Bronchial epithelial cell (primary cell): ENCODE results near the gene KIAA0232. TPM values are rescaled to one million over a fixed set of nuclear protein-coding genes. Genes with fewer than 3 reads are reported as not detected.

ENCODE experiments used
- DNase-seq: peaks from one replicate; pipeline ENCODE4 v3.0.0-alpha.2; 2010; ENCODE audit warnings: low read depth
- FAIRE-seq: peaks from 2 replicates; lab custom pipeline; 2011; peaks lifted over from hg19 to GRCh38; lab: Jason Lieb, UNC
- H3K27me3 ChIP-seq: 2 replicates; pipeline ENCODE4 v1.5.1; 2011; ENCODE audit warnings: low read length; ENCODE audit not compliant: control insufficient read depth, insufficient read depth
- H3K36me3 ChIP-seq: 2 replicates; pipeline ENCODE4 v1.5.1; 2011; ENCODE audit warnings: low read length; ENCODE audit not compliant: control insufficient read depth, insufficient read depth
- H3K4me3 ChIP-seq: 2 replicates; pipeline ENCODE4 v1.5.1; 2011; ENCODE audit warnings: mild to moderate bottlenecking, low read depth, low read length, control low read depth
- CTCF ChIP-seq: IDR thresholded peaks from 2 replicates; pipeline ENCODE4 v1.5.1; 2011; ENCODE audit warnings: mild to moderate bottlenecking, moderate library complexity, low read length, control low read depth, inconsistent platforms; ENCODE audit not compliant: insufficient read depth, severe bottlenecking
- total RNA-seq: library from RNA; depleted of rRNA; stranded (reverse); fragments of >200 nt; gene quantifications from 2 replicates; pipeline ENCODE4 v1.2.1, GENCODE V29; 2014

The KIAA0232 gene
- total RNA-seq, 1 donor from 2014 or later: 20.5 TPM

GRCh38 chr4:6873792-6874461 lies 91.4 kb downstream of the KIAA0232 start:
- Histone ChIP-seq H3K36me3 (peaks cover 29% of the 10 kb centered on the region), H3K27me3 (no peaks in the 10 kb centered on the region), H3K4me3 (no peak overlapping the region)
- TF ChIP-seq CTCF: peak; percentile 90
- no peak for FAIRE-seq
- DNase-seq: peak; percentile 58

- FAIRE-seq: no peak
- Histone ChIP-seq H3K27me3 (no peaks in the 10 kb centered on the region), H3K4me3 (no peak overlapping the region), H3K36me3 (peaks cover 35% of the 10 kb centered on the region)
- TF ChIP-seq CTCF: no peak
- no peak for DNase-seq
Measured at GRCh38 chr4:6874981-6875380, 92.5 kb downstream of the KIAA0232 start.

GRCh38 chr4:6875431-6875831 lies 92.9 kb downstream of the KIAA0232 start:
- H3K27me3 ChIP-seq: no peaks in the 10 kb centered on the region
- H3K36me3 ChIP-seq: peaks cover 35% of the 10 kb centered on the region
- FAIRE-seq (no peak), DNase-seq (no peak)
- H3K4me3 ChIP-seq: no peak overlapping the region
- TF ChIP-seq CTCF: no peak

- FAIRE-seq: no peak
- TF ChIP-seq CTCF: no peak
- H3K36me3 ChIP-seq: peaks cover 42% of the 10 kb centered on the region
Measured at GRCh38 chr4:6876440-6876839, 93.9 kb downstream of the KIAA0232 start.

GRCh38 chr4:6877067-6877466 lies 94.5 kb downstream of the KIAA0232 start:
- DNase-seq (no peak), FAIRE-seq (no peak)
- Histone ChIP-seq H3K27me3 (no peaks in the 10 kb centered on the region), H3K36me3 (peaks cover 43% of the 10 kb centered on the region), H3K4me3 (no peak overlapping the region)
- TF ChIP-seq CTCF: no peak

More at GRCh38 chr4:6876440-6876839, 93.9 kb downstream of the KIAA0232 start:
- no peak overlapping the region for H3K4me3 ChIP-seq
- no peaks in the 10 kb centered on the region for H3K27me3 ChIP-seq
- no peak for DNase-seq
